B cell (primary cell): ENCODE results near the gene TMEM150C.

Experiments
- EZH2 ChIP-seq: IDR thresholded peaks from 2 replicates; pipeline ENCODE4 v1.6.1; 2012; ENCODE audit warnings: borderline replicate concordance, low read depth, mild to moderate bottlenecking, moderate library complexity, low read length; ENCODE audit not compliant: insufficient read depth, poor library complexity, severe bottlenecking
- TF ChIP-seq, protein P1 (sequence below): fragments of 200-600 bp; IDR thresholded peaks from one replicate; pipeline ENCODE4 v1.8.0; 2022; ENCODE audit warnings: antibody characterized with exemption, mild to moderate bottlenecking

DNA sequence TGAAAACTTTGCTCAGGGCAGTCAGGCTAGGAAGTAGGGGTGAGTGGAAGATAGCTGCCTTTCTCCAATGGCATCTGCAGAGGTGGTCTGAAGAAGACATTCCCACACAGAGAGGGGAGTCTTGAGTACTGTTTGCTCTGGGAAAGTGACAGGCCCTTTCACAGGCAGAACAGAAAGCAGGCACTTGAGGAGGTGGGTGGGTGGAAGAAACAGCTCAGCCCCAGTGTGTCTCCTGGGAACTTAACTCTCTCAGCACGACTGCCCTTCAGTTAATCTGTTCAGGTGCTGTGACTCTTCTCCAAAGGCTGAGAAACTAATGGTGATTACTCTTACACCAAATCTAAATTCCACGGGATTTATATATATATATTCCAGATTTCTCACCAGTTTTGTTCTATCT is 103.1 kb downstream of the TMEM150C start:
- TF ChIP-seq, protein P1, sequence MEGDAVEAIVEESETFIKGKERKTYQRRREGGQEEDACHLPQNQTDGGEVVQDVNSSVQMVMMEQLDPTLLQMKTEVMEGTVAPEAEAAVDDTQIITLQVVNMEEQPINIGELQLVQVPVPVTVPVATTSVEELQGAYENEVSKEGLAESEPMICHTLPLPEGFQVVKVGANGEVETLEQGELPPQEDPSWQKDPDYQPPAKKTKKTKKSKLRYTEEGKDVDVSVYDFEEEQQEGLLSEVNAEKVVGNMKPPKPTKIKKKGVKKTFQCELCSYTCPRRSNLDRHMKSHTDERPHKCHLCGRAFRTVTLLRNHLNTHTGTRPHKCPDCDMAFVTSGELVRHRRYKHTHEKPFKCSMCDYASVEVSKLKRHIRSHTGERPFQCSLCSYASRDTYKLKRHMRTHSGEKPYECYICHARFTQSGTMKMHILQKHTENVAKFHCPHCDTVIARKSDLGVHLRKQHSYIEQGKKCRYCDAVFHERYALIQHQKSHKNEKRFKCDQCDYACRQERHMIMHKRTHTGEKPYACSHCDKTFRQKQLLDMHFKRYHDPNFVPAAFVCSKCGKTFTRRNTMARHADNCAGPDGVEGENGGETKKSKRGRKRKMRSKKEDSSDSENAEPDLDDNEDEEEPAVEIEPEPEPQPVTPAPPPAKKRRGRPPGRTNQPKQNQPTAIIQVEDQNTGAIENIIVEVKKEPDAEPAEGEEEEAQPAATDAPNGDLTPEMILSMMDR, result no peak
- TF ChIP-seq EZH2, result no peak
